ENCODE results near the gene PRSS36. TPM values are rescaled to one million over a fixed set of nuclear protein-coding genes. Genes with fewer than 3 reads are reported as not detected.

Gene PRSS36
- total RNA-seq, 1 experiment from 2014 or later = 0.66 TPM

GRCh38 chr16:31090540-31090939 is 59.3 kb downstream of the PRSS36 start:
- Histone ChIP-seq H3K9me3 (ENCODE audit: control insufficient read depth, low read depth, low read length) (no peaks in the 10 kb centered on the region), H3K18ac (ENCODE audit: insufficient read length, low read depth, low read length) (no peak overlapping the region), H3K27me3 (ENCODE audit: insufficient read depth, low read length) (no peaks in the 10 kb centered on the region), H3K4me2 (ENCODE audit: insufficient read depth, insufficient read length, low read length) (no peak overlapping the region), H2BK15ac (ENCODE audit: low read depth, low read length) (no peak overlapping the region), H3K9ac (ENCODE audit: extremely low read depth, insufficient read length, low read length) (no peak overlapping the region), H2AFZ (ENCODE audit: low read length) (no peak overlapping the region), H3K79me2 (ENCODE audit: insufficient read depth, low read length) (peaks cover 2% of the 10 kb centered on the region; the same call in 1 of the 2 replicates), H2BK12ac (ENCODE audit: insufficient read length, low read depth, low read length) (no peak overlapping the region), H3K27ac (ENCODE audit: insufficient read length, low read depth, low read length) (no peak overlapping the region), H3K4me1 (ENCODE audit: insufficient read depth, low read length) (peaks cover under 1% of the 10 kb centered on the region; the same call in 1 of the 2 replicates), H3K4ac (ENCODE audit: low read depth, low read length) (no peak overlapping the region), H4K91ac (ENCODE audit: insufficient read length, low read depth, low read length) (no peak overlapping the region), H4K20me1 (ENCODE audit: control insufficient read depth, insufficient read depth, insufficient read length) (peaks cover 3% of the 10 kb centered on the region), H2BK5ac (ENCODE audit: insufficient read length, low read length) (no peak overlapping the region), H3K56ac (ENCODE audit: insufficient read length, low read depth, low read length) (no peak overlapping the region), H3K23me2 (ENCODE audit: insufficient read length, low read depth, low read length, poor library complexity, severe bottlenecking) (peaks cover 11% of the 10 kb centered on the region), H3K79me1 (ENCODE audit: insufficient read depth, low read depth, low read length, poor library complexity, severe bottlenecking) (peaks cover 2% of the 10 kb centered on the region), H2BK120ac (ENCODE audit: low read depth, low read length, poor library complexity, severe bottlenecking) (no peak overlapping the region), H2AK5ac (ENCODE audit: insufficient read length, low read length) (no peak overlapping the region), H3T11ph (ENCODE audit: low read length) (no peak overlapping the region), H4K8ac (replicated peaks; ENCODE audit: insufficient read length, low read depth, low read length) (no peak overlapping the region), H3K14ac (ENCODE audit: insufficient read depth, low read length) (no peak overlapping the region), H2BK20ac (ENCODE audit: low read depth, low read length, poor library complexity, severe bottlenecking) (no peak overlapping the region), H3K23ac (ENCODE audit: insufficient read length, low read depth, low read length) (no peak overlapping the region), H4K5ac (ENCODE audit: insufficient read length, low read depth, low read length) (no peak overlapping the region)
- TF ChIP-seq, protein P1, sequence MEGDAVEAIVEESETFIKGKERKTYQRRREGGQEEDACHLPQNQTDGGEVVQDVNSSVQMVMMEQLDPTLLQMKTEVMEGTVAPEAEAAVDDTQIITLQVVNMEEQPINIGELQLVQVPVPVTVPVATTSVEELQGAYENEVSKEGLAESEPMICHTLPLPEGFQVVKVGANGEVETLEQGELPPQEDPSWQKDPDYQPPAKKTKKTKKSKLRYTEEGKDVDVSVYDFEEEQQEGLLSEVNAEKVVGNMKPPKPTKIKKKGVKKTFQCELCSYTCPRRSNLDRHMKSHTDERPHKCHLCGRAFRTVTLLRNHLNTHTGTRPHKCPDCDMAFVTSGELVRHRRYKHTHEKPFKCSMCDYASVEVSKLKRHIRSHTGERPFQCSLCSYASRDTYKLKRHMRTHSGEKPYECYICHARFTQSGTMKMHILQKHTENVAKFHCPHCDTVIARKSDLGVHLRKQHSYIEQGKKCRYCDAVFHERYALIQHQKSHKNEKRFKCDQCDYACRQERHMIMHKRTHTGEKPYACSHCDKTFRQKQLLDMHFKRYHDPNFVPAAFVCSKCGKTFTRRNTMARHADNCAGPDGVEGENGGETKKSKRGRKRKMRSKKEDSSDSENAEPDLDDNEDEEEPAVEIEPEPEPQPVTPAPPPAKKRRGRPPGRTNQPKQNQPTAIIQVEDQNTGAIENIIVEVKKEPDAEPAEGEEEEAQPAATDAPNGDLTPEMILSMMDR (conservative IDR thresholded peaks at IDR 0.05) = no peak
- Mint-ChIP-seq H3K4me3 (no peak overlapping the region), H3K27ac (no peak overlapping the region), H3K9me3 (no peaks in the 10 kb centered on the region; a peak in 1 of 5 replicates), H3K36me3 (ENCODE audit: insufficient read depth in 1 of 3, low read depth in 3 of 3) (peaks cover 5 to 24% (median 23%) of the 10 kb centered on the region in 3 experiments; a peak in 6 of 7 replicates), H3K27me3 (ENCODE audit: low read depth) (no peaks in the 10 kb centered on the region; the same call in 1 of the 2 replicates), H3K4me1 (peaks cover 7 to 12% of the 10 kb centered on the region in 2 experiments)
- no peak for DNase-seq
- no CpG with 5 or more reads among the region's 2 CpGs for WGBS (ENCODE audit: extremely low coverage, insufficient read length, low lambda C conversion rate)

Measured in H9 (cell line).